IMR-90 (cell line): ENCODE measurements around the gene MERTK.
A peak's percentile ranks its signal among the peaks of the same experiment; 100 is the strongest.

Experiments
- BHLHE40 ChIP-seq: fragments of 150-350 bp; IDR thresholded peaks from 2 replicates; pipeline ENCODE4 v1.6.1; 2016; ENCODE audit warnings: mild to moderate bottlenecking, low read depth, low read length
- CEBPB ChIP-seq: IDR thresholded peaks from 2 replicates; pipeline ENCODE4 v1.6.1; 2012; ENCODE audit warnings: low read depth, low read length, improper control_type of control experiment
- MAFK ChIP-seq: IDR thresholded peaks from 2 replicates; pipeline ENCODE4 v1.6.1; 2012; ENCODE audit warnings: low read depth, low read length, improper control_type of control experiment
- POLR2A ChIP-seq: IDR thresholded peaks from 2 replicates; pipeline ENCODE4 v1.6.1; 2012; ENCODE audit warnings: mild to moderate bottlenecking, low read depth, low read length
- RAD21 ChIP-seq: IDR thresholded peaks from 2 replicates; pipeline ENCODE4 v1.6.1; 2012; ENCODE audit warnings: low read length, improper control_type of control experiment
- RFX5 ChIP-seq: IDR thresholded peaks from 2 replicates; pipeline ENCODE4 v1.8.0; 2012; ENCODE audit warnings: low read depth, mild to moderate bottlenecking, low read length, moderate library complexity
- SMC3 ChIP-seq: fragments of 150-350 bp; IDR thresholded peaks from 2 replicates; pipeline ENCODE4 v1.6.1; 2016; ENCODE audit warnings: low read depth, mild to moderate bottlenecking, antibody characterized with exemption, low read length, moderate library complexity
- TF ChIP-seq, protein P1 (sequence below): conservative IDR thresholded peaks from 2 replicates; pipeline ENCODE4 v1.5.1; 2012; ENCODE audit warnings: mild to moderate bottlenecking, low read depth, low read length, improper control_type of control experiment
- TF ChIP-seq, protein P2 (sequence below): fragments of 150-350 bp; IDR thresholded peaks from 2 replicates; pipeline ENCODE4 v1.6.1; 2017; ENCODE audit warnings: mild to moderate bottlenecking, antibody characterized with exemption, low read length, low read depth

DNA sequence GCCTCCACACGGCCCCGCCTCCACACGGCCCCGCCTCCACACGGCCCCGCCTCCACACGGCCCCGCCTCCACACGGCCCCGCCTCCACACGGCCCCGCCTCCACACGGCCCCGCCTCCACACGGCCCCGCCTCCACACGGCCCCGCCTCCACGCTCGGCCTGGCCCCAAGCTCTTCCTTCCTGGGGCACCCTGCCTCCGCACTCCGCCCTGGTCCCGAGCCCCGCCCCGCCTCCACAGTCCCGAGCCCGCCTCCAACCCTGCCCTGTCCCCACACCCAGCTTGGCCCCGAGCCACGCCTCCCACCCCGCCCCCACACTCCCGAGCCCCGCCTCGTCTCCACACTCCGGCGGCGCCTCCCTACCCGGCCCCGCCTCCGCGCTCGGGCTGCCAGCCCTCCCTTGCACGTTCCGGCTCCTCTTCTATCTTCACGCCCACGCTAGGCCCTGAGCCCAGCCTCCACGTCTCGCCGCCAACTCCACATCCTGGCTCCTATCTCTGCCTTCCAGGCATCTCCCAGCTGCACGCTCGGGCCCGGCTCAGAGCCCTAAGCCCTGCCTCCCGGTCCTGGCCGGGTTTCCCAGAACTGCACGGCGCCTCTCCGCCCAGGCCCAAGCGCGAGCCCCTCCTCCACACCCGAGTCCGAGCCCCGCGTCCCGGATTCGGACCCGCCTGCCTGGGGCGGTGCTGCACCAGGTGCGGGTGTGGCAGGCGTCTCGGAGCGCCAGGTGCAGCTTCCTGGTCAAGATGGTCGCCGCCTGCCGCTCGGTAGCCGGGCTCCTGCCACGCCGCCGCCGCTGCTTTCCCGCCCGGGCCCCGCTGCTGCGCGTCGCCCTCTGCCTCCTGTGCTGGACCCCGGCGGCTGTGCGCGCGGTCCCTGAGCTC, 156.7 kb downstream of the MERTK start, which contains the start of gene TMEM87B:
- TF ChIP-seq SMC3 (no peak), CEBPB (no peak), RAD21 (0 out of 2 replicates have a peak, but pooled peaks have one; percentile 3), POLR2A (peak; percentile 85), MAFK (no peak), BHLHE40 (peak; percentile 96), RFX5 (no peak)
- TF ChIP-seq, protein P1, sequence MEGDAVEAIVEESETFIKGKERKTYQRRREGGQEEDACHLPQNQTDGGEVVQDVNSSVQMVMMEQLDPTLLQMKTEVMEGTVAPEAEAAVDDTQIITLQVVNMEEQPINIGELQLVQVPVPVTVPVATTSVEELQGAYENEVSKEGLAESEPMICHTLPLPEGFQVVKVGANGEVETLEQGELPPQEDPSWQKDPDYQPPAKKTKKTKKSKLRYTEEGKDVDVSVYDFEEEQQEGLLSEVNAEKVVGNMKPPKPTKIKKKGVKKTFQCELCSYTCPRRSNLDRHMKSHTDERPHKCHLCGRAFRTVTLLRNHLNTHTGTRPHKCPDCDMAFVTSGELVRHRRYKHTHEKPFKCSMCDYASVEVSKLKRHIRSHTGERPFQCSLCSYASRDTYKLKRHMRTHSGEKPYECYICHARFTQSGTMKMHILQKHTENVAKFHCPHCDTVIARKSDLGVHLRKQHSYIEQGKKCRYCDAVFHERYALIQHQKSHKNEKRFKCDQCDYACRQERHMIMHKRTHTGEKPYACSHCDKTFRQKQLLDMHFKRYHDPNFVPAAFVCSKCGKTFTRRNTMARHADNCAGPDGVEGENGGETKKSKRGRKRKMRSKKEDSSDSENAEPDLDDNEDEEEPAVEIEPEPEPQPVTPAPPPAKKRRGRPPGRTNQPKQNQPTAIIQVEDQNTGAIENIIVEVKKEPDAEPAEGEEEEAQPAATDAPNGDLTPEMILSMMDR: no peak
- TF ChIP-seq, protein P2, sequence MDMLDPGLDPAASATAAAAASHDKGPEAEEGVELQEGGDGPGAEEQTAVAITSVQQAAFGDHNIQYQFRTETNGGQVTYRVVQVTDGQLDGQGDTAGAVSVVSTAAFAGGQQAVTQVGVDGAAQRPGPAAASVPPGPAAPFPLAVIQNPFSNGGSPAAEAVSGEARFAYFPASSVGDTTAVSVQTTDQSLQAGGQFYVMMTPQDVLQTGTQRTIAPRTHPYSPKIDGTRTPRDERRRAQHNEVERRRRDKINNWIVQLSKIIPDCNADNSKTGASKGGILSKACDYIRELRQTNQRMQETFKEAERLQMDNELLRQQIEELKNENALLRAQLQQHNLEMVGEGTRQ: no peak; the same call in 1 of the 2 replicates
